Measurements from ENCODE around the gene COQ8A. TPM values are rescaled to one million over a fixed set of nuclear protein-coding genes. Genes with fewer than 3 reads are reported as not detected.

The COQ8A gene
- total RNA-seq, 1 experiment from 2014 or later: 39.4 TPM

DNA sequence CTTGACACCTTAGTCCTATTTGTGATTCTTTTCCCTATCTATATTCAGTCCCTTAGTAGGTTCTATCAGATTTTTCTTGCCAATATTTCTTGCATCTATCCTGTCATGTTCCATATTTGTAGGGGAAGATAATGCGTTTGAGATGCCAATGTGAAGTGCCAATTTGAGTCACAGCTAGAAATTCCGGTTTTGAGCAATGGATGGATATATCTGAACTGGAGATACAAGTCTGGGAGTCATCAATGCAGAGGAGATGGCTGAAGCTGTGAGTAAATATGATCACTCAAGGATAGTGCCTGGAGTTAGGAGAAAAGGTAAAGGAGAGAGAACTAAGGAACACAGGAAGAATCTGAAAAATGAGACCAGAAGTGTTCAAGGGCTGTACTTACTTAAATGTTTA, 93.8 kb downstream of the COQ8A start (continued):
- TF ChIP-seq, protein P1, sequence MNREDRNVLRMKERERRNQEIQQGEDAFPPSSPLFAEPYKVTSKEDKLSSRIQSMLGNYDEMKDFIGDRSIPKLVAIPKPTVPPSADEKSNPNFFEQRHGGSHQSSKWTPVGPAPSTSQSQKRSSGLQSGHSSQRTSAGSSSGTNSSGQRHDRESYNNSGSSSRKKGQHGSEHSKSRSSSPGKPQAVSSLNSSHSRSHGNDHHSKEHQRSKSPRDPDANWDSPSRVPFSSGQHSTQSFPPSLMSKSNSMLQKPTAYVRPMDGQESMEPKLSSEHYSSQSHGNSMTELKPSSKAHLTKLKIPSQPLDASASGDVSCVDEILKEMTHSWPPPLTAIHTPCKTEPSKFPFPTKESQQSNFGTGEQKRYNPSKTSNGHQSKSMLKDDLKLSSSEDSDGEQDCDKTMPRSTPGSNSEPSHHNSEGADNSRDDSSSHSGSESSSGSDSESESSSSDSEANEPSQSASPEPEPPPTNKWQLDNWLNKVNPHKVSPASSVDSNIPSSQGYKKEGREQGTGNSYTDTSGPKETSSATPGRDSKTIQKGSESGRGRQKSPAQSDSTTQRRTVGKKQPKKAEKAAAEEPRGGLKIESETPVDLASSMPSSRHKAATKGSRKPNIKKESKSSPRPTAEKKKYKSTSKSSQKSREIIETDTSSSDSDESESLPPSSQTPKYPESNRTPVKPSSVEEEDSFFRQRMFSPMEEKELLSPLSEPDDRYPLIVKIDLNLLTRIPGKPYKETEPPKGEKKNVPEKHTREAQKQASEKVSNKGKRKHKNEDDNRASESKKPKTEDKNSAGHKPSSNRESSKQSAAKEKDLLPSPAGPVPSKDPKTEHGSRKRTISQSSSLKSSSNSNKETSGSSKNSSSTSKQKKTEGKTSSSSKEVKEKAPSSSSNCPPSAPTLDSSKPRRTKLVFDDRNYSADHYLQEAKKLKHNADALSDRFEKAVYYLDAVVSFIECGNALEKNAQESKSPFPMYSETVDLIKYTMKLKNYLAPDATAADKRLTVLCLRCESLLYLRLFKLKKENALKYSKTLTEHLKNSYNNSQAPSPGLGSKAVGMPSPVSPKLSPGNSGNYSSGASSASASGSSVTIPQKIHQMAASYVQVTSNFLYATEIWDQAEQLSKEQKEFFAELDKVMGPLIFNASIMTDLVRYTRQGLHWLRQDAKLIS (CRISPR knock-in tag; IDR thresholded peaks at IDR 0.05; ENCODE audit: borderline replicate concordance): no peak

DNA sequence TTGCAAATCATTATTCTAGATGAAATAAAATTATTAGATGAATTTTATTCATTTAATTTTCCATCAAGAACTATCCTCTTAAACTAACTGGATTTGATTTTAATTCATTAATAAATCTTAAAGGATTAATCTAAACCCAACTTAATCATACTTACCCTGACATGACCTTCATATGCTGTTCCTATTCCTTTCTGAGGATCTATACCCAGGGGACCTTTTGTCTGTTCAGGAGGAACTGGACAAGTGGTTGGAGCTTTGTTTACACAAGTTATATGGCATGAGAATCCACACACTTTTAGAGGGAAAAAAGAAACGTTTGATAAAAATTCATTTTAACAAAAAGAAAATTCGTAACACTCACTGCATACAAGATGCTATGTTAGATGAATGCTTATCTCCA, 95.2 kb downstream of the COQ8A start:
- POLR2A ChIA-PET: no interaction called here
- no peak overlapping the region for H3K27ac Mint-ChIP-seq
- TF ChIP-seq, protein P2, sequence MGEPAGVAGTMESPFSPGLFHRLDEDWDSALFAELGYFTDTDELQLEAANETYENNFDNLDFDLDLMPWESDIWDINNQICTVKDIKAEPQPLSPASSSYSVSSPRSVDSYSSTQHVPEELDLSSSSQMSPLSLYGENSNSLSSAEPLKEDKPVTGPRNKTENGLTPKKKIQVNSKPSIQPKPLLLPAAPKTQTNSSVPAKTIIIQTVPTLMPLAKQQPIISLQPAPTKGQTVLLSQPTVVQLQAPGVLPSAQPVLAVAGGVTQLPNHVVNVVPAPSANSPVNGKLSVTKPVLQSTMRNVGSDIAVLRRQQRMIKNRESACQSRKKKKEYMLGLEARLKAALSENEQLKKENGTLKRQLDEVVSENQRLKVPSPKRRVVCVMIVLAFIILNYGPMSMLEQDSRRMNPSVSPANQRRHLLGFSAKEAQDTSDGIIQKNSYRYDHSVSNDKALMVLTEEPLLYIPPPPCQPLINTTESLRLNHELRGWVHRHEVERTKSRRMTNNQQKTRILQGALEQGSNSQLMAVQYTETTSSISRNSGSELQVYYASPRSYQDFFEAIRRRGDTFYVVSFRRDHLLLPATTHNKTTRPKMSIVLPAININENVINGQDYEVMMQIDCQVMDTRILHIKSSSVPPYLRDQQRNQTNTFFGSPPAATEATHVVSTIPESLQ (CRISPR knock-in tag; IDR thresholded peaks at IDR 0.05): no peak
- TF ChIP-seq NFATC4 (CRISPR knock-in tag; IDR thresholded peaks at IDR 0.05): no peak
- TF ChIP-seq, protein P3, sequence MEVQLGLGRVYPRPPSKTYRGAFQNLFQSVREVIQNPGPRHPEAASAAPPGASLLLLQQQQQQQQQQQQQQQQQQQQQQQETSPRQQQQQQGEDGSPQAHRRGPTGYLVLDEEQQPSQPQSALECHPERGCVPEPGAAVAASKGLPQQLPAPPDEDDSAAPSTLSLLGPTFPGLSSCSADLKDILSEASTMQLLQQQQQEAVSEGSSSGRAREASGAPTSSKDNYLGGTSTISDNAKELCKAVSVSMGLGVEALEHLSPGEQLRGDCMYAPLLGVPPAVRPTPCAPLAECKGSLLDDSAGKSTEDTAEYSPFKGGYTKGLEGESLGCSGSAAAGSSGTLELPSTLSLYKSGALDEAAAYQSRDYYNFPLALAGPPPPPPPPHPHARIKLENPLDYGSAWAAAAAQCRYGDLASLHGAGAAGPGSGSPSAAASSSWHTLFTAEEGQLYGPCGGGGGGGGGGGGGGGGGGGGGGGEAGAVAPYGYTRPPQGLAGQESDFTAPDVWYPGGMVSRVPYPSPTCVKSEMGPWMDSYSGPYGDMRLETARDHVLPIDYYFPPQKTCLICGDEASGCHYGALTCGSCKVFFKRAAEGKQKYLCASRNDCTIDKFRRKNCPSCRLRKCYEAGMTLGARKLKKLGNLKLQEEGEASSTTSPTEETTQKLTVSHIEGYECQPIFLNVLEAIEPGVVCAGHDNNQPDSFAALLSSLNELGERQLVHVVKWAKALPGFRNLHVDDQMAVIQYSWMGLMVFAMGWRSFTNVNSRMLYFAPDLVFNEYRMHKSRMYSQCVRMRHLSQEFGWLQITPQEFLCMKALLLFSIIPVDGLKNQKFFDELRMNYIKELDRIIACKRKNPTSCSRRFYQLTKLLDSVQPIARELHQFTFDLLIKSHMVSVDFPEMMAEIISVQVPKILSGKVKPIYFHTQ (CRISPR knock-in tag; IDR thresholded peaks at IDR 0.05): no peak
- no peak for TF ChIP-seq JUN (CRISPR knock-in tag; IDR thresholded peaks at IDR 0.05)
- TF ChIP-seq CREM (CRISPR knock-in tag; IDR thresholded peaks at IDR 0.05): no peak
- peaks cover 20% of the 10 kb centered on the region for H3K36me3 Mint-ChIP-seq
- CTCF ChIA-PET: no interaction called here
- ATAC-seq: no peak
- no peak overlapping the region for H3K4me3 Mint-ChIP-seq
- H3K9me3 Mint-ChIP-seq: 0 out of 2 replicates have a peak, but pooled peaks cover 3% of the 10 kb centered on the region
- DNase-seq (ENCODE audit: low spot score): no peak
- no peaks in the 10 kb centered on the region for H3K27me3 Mint-ChIP-seq (ENCODE audit: low read depth)
- H3K4me1 Mint-ChIP-seq: peaks cover 3% of the 10 kb centered on the region; the same call in 1 of the 2 replicates

DNA sequence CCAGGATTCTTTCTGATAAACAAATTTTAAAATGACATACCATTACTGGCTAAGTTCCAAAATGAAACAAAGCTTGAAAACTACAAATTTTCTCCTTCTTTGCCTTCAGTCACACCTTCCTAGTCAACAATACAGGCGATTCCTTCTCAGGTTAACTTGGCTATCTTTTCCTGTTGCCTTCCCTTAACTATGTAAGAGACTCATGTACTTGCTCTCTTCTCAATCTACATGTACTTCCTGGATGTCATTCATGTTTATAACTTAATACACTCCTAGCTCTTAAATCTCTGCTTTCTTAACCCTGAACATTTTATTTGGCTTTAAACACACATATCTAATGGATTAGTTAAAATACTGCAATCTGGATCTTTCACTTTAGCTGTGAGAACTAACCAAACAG, 97.0 kb downstream of the COQ8A start:
- H3K9me3 Mint-ChIP-seq: 0 out of 2 replicates have a peak, but pooled peaks cover 3% of the 10 kb centered on the region
- no peak overlapping the region for H3K4me3 Mint-ChIP-seq
- no peaks in the 10 kb centered on the region for H3K27me3 Mint-ChIP-seq (ENCODE audit: low read depth)
- TF ChIP-seq KAT7 (CRISPR knock-in tag; IDR thresholded peaks at IDR 0.05; ENCODE audit: borderline replicate concordance) (no peak), GTF2I (CRISPR knock-in tag; conservative IDR thresholded peaks at IDR 0.05) (no peak), TCF7 (CRISPR knock-in tag; IDR thresholded peaks at IDR 0.05; ENCODE audit: low read depth) (no peak), ESRRA (CRISPR knock-in tag; IDR thresholded peaks at IDR 0.05; ENCODE audit: borderline replicate concordance) (no peak)
- TF ChIP-seq, protein P4, sequence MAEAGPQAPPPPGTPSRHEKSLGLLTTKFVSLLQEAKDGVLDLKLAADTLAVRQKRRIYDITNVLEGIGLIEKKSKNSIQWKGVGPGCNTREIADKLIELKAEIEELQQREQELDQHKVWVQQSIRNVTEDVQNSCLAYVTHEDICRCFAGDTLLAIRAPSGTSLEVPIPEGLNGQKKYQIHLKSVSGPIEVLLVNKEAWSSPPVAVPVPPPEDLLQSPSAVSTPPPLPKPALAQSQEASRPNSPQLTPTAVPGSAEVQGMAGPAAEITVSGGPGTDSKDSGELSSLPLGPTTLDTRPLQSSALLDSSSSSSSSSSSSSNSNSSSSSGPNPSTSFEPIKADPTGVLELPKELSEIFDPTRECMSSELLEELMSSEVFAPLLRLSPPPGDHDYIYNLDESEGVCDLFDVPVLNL (CRISPR knock-in tag; IDR thresholded peaks at IDR 0.05; ENCODE audit: borderline replicate concordance, low read depth): no peak
- TF ChIP-seq, protein P5, sequence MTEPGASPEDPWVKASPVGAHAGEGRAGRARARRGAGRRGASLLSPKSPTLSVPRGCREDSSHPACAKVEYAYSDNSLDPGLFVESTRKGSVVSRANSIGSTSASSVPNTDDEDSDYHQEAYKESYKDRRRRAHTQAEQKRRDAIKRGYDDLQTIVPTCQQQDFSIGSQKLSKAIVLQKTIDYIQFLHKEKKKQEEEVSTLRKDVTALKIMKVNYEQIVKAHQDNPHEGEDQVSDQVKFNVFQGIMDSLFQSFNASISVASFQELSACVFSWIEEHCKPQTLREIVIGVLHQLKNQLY (CRISPR knock-in tag; IDR thresholded peaks at IDR 0.05): no peak
- no peak for DNase-seq (ENCODE audit: low spot score)
- H3K27ac Mint-ChIP-seq: no peak overlapping the region
- CTCF ChIA-PET: no interaction called here
- no peak for ATAC-seq
- H3K4me1 Mint-ChIP-seq: peaks cover 3% of the 10 kb centered on the region; the same call in 1 of the 2 replicates
- peaks cover 20% of the 10 kb centered on the region for H3K36me3 Mint-ChIP-seq
- POLR2A ChIA-PET: no interaction called here

Other genes with a start within 250 kb of the COQ8A start
- 13.1 to 15.6 TPM (median 13.5 TPM) in 3 replicates for gene ITPKB, start 201.0 kb upstream of the COQ8A start, total RNA-seq (2021)
- gene PSEN2, start 69.7 kb upstream of the COQ8A start, total RNA-seq (2021): 18.4 to 23.5 TPM (median 23.4 TPM) in 3 replicates

All from WTC11 (cell line).